H9 (cell line): ENCODE measurements around the gene RELA. TPM values are rescaled to one million over a fixed set of nuclear protein-coding genes. Genes with fewer than 3 reads are reported as not detected.

Experiments used
- DNase-seq: peaks from one replicate; pipeline ENCODE4 v3.0.0-alpha.2; 2017
- H2AFZ ChIP-seq: one replicate; pipeline ENCODE4 v1.6.1; 2013; ENCODE audit warnings: mild to moderate bottlenecking, low read length, control low read depth, moderate library complexity
- H2AK5ac ChIP-seq: 2 replicates; pipeline ENCODE4 v1.6.1; 2013; ENCODE audit warnings: low read length, control low read depth, mixed read lengths; ENCODE audit not compliant: insufficient read length
- H2BK120ac ChIP-seq: one replicate; pipeline ENCODE4 v1.6.1; 2013; ENCODE audit warnings: low read depth, mild to moderate bottlenecking, low read length, control low read depth, inconsistent platforms; ENCODE audit not compliant: poor library complexity, severe bottlenecking
- H2BK12ac ChIP-seq: 2 replicates; pipeline ENCODE4 v1.6.1; 2013; ENCODE audit warnings: low read length, control low read depth, mixed read lengths, low read depth; ENCODE audit not compliant: insufficient read length
- H2BK15ac ChIP-seq: 2 replicates; pipeline ENCODE4 v1.6.1; 2013; ENCODE audit warnings: low read depth, low read length, control low read depth
- H2BK20ac ChIP-seq: one replicate; pipeline ENCODE4 v1.6.1; 2013; ENCODE audit warnings: low read depth, mild to moderate bottlenecking, low read length, control low read depth, inconsistent platforms; ENCODE audit not compliant: poor library complexity, severe bottlenecking
- H2BK5ac ChIP-seq: 2 replicates; pipeline ENCODE4 v1.6.1; 2013; ENCODE audit warnings: low read length, control low read depth, mixed read lengths; ENCODE audit not compliant: insufficient read length
- H3K14ac ChIP-seq: 2 replicates; pipeline ENCODE4 v1.6.1; 2013; ENCODE audit warnings: low read length, control low read depth; ENCODE audit not compliant: insufficient read depth
- H3K18ac ChIP-seq: 2 replicates; pipeline ENCODE4 v1.6.1; 2013; ENCODE audit warnings: low read depth, mild to moderate bottlenecking, mixed read lengths, low read length, control low read depth; ENCODE audit not compliant: insufficient read length
- H3K23ac ChIP-seq: 2 replicates; pipeline ENCODE4 v1.6.1; 2013; ENCODE audit warnings: low read length, control low read depth, mixed read lengths, low read depth; ENCODE audit not compliant: insufficient read length
- H3K23me2 ChIP-seq: 2 replicates; pipeline ENCODE4 v1.6.1; 2013; ENCODE audit warnings: low read depth, mild to moderate bottlenecking, mixed read lengths, low read length, control low read depth; ENCODE audit not compliant: insufficient read length, poor library complexity, severe bottlenecking
- H3K27ac ChIP-seq: 2 replicates; pipeline ENCODE4 v1.5.1; 2013; ENCODE audit warnings: low read length, control low read depth, mixed read lengths, low read depth; ENCODE audit not compliant: insufficient read length
- H3K27me3 ChIP-seq: 2 replicates; pipeline ENCODE4 v1.6.1; 2013; ENCODE audit warnings: low read length, control low read depth, inconsistent platforms; ENCODE audit not compliant: insufficient read depth
- H3K4ac ChIP-seq: 2 replicates; pipeline ENCODE4 v1.6.1; 2013; ENCODE audit warnings: low read depth, mild to moderate bottlenecking, control low read depth, inconsistent platforms, low read length, moderate library complexity
- H3K4me1 ChIP-seq: 2 replicates; pipeline ENCODE4 v1.6.1; 2013; ENCODE audit warnings: low read length, control low read depth, inconsistent platforms; ENCODE audit not compliant: insufficient read depth
- H3K4me2 ChIP-seq: 2 replicates; pipeline ENCODE4 v1.6.1; 2013; ENCODE audit warnings: low read length, control low read depth, mixed read lengths; ENCODE audit not compliant: insufficient read length, insufficient read depth
- H3K56ac ChIP-seq: 2 replicates; pipeline ENCODE4 v1.6.1; 2013; ENCODE audit warnings: low read depth, mild to moderate bottlenecking, mixed read lengths, low read length, control low read depth; ENCODE audit not compliant: insufficient read length
- H3K79me1 ChIP-seq: 2 replicates; pipeline ENCODE4 v1.6.1; 2013; ENCODE audit warnings: low read depth, mild to moderate bottlenecking, moderate library complexity, low read length, control low read depth, inconsistent platforms; ENCODE audit not compliant: insufficient read depth, poor library complexity, severe bottlenecking
- H3K79me2 ChIP-seq: 2 replicates; pipeline ENCODE4 v1.6.1; 2013; ENCODE audit warnings: low read length, control low read depth, inconsistent platforms; ENCODE audit not compliant: insufficient read depth
- H3K9ac ChIP-seq: 2 replicates; pipeline ENCODE4 v1.6.1; 2013; ENCODE audit warnings: low read length, control low read depth, mixed read lengths; ENCODE audit not compliant: insufficient read length; ENCODE audit errors: extremely low read depth
- H3K9me3 ChIP-seq: one replicate; pipeline ENCODE4 v1.6.1; 2013; ENCODE audit warnings: low read depth, low read length, inconsistent platforms; ENCODE audit not compliant: control insufficient read depth
- H3T11ph ChIP-seq: one replicate; pipeline ENCODE4 v1.6.1; 2013; ENCODE audit warnings: mild to moderate bottlenecking, low read length, control low read depth, inconsistent platforms
- H4K20me1 ChIP-seq: one replicate; pipeline ENCODE4 v1.6.1; 2013; ENCODE audit not compliant: control insufficient read depth, insufficient read length, insufficient read depth
- H4K5ac ChIP-seq: 2 replicates; pipeline ENCODE4 v1.6.1; 2013; ENCODE audit warnings: low read depth, mild to moderate bottlenecking, mixed read lengths, low read length, control low read depth; ENCODE audit not compliant: insufficient read length
- H4K8ac ChIP-seq: replicated peaks from 2 replicates; pipeline ENCODE4 v1.6.1; 2013; ENCODE audit warnings: low read length, control low read depth, mixed read lengths, low read depth; ENCODE audit not compliant: insufficient read length
- H4K91ac ChIP-seq: 2 replicates; pipeline ENCODE4 v1.6.1; 2013; ENCODE audit warnings: low read depth, mild to moderate bottlenecking, moderate library complexity, mixed read lengths, low read length, control low read depth; ENCODE audit not compliant: insufficient read length
- H3K27ac Mint-ChIP-seq, 3 experiments: 2 replicates in 2 of 3; 3 replicates in 1 of 3; pipeline ENCODE4 v1.8.0; 2020 to 2021; ENCODE audit warnings: mixed read lengths in 3 of 3, mild to moderate bottlenecking in 1 of 3, moderate library complexity in 1 of 3
- H3K27me3 Mint-ChIP-seq: 2 replicates; pipeline ENCODE4 v1.8.0; 2021; ENCODE audit warnings: low read depth, mild to moderate bottlenecking, moderate library complexity, mixed read lengths
- H3K36me3 Mint-ChIP-seq, 3 experiments: 2 replicates in 2 of 3; 3 replicates in 1 of 3; pipeline ENCODE4 v1.8.0; 2020 to 2021; ENCODE audit warnings: low read depth in 3 of 3, mixed read lengths in 3 of 3; ENCODE audit not compliant: insufficient read depth in 1 of 3
- H3K4me1 Mint-ChIP-seq, 2 experiments: 2 replicates each; pipeline ENCODE4 v1.8.0; 2020; ENCODE audit warnings: mixed read lengths in 2 of 2
- H3K4me3 Mint-ChIP-seq, 2 experiments: 2 replicates in 1 of 2; 3 replicates in 1 of 2; pipeline ENCODE4 v1.8.0; 2020 to 2021; ENCODE audit warnings: mild to moderate bottlenecking in 2 of 2, mixed read lengths in 2 of 2, moderate library complexity in 1 of 2
- H3K9me3 Mint-ChIP-seq, 2 experiments: 2 replicates in 1 of 2; 3 replicates in 1 of 2; pipeline ENCODE4 v1.8.0; 2020; ENCODE audit warnings: mild to moderate bottlenecking in 2 of 2, mixed read lengths in 2 of 2, moderate library complexity in 1 of 2
- CTCF ChIP-seq: fragments of 200-600 bp; sonication (generic); conservative IDR thresholded peaks from 3 replicates; pipeline ENCODE4 v1.8.0; 2021; ENCODE audit warnings: antibody characterized with exemption, mild to moderate bottlenecking
- WGBS: extraction: QIAGEN DNeasy Blood & Tissue Kit; methylation state at CpG from one replicate; pipeline ENCODE4 v1.1.7; 2013; ENCODE audit warnings: missing lambda C conversion rate, low lambda C conversion rate, mixed read lengths; ENCODE audit not compliant: insufficient read length; ENCODE audit errors: extremely low coverage; 5-methylcytosine and 5-hydroxymethylcytosine counted together
- long read RNA-seq: library from polyadenylated mRNA; unstranded; transcript quantifications from one replicate; pipeline ENCODE4 v2.0.0, GENCODE V29; 2020
- total RNA-seq: library from RNA; stranded (reverse); gene quantifications from 2 replicates; pipeline ENCODE4 v1.2.1, GENCODE V29; 2021

Gene RELA
- total RNA-seq = 43.3 and 48.8 TPM in 2 replicates
- long read RNA-seq, transcript RELA-202 (11 exons, 2,700 nt) = major isoform, 43 of 75 reads
- long read RNA-seq, partial matches to known transcripts = 16 of 75 reads
- long read RNA-seq, other reads (novel, unspliced or antisense) = 15 of 75 reads

GRCh38 chr11:65662799-65663638 is at the start of gene RELA:
Gene RELA, minus strand, starts transcription at chr11:65662916. Its CDS starts 84 bp downstream, at chr11:65662832.
- WGBS = no CpG with 5 or more reads among the region's 91 CpGs
- H3T11ph ChIP-seq = no peak within 1 kb of the TSS
- H3K4me3 Mint-ChIP-seq = peak within 1 kb of the TSS; percentile 81 to 89

More at GRCh38 chr11:65662799-65663638, at the start of gene RELA:
- Histone ChIP-seq H3K23me2 (peaks cover 13% of the 10 kb centered on the region), H2BK12ac (no peak within 1 kb of the TSS), H3K4me2 (peak within 1 kb of the TSS; percentile 88), H3K56ac (no peak within 1 kb of the TSS), H3K27ac (no peak within 1 kb of the TSS), H2BK20ac (no peak within 1 kb of the TSS), H2AK5ac (no peak within 1 kb of the TSS), H3K4me1 (no peaks in the 10 kb centered on the region), H2BK5ac (no peak within 1 kb of the TSS), H4K20me1 (no peaks in the 10 kb centered on the region), H3K9me3 (no peaks in the 10 kb centered on the region), H3K79me1 (peaks cover 3% of the 10 kb centered on the region), H4K5ac (no peak within 1 kb of the TSS), H3K4ac (no peak within 1 kb of the TSS), H4K91ac (no peak within 1 kb of the TSS), H3K79me2 (no peaks in the 10 kb centered on the region), H3K27me3 (no peaks in the 10 kb centered on the region), H2BK15ac (no peak within 1 kb of the TSS), H3K18ac (peak within 1 kb of the TSS; percentile 27), H2AFZ (no peak within 1 kb of the TSS), H3K23ac (no peak within 1 kb of the TSS), H4K8ac (no peak within 1 kb of the TSS), H3K9ac (peak within 1 kb of the TSS; percentile 61), H3K14ac (peak within 1 kb of the TSS; percentile 64), H2BK120ac (no peak within 1 kb of the TSS)
- peak; percentile 92 for DNase-seq
- Mint-ChIP-seq H3K9me3 (no peaks in the 10 kb centered on the region), H3K27ac (peak within 1 kb of the TSS; percentile 80 to 96 (median 85); a peak in 6 of 7 replicates), H3K36me3 (peaks cover 19 to 33% (median 30%) of the 10 kb centered on the region in 3 experiments; a peak in 6 of 7 replicates), H3K4me1 (peaks cover 4 to 6% of the 10 kb centered on the region in 2 experiments), H3K27me3 (no peaks in the 10 kb centered on the region)
- TF ChIP-seq CTCF = no peak
